K562 (cell line): ENCODE data around the gene SLC5A2. TPM values are rescaled to one million over a fixed set of nuclear protein-coding genes. Genes with fewer than 3 reads are reported as not detected.

ENCODE experiments used
- CBFA2T2 ChIP-seq: fragments of 450-650 bp; conservative IDR thresholded peaks from 2 replicates; pipeline ENCODE4 v1.6.1; 2017; ENCODE audit warnings: mild to moderate bottlenecking
- CHCHD3 ChIP-seq: fragments of 250-450 bp; sonication (Bioruptor Pico); IDR thresholded peaks from 2 replicates; pipeline ENCODE4 v2.1.2; 2022; ENCODE audit warnings: mild to moderate bottlenecking
- CREBBP ChIP-seq: IDR thresholded peaks from one replicate; pipeline ENCODE4 v1.6.1; 2012; ENCODE audit warnings: low read depth, mild to moderate bottlenecking, control low read depth, inconsistent platforms, low read length
- CUX1 ChIP-seq: fragments of 200-800 bp; sonication (Bioruptor generic); IDR thresholded peaks from 2 replicates; pipeline ENCODE4 v1.6.1; 2016; ENCODE audit warnings: missing genetic modification characterization, missing compliant biosample characterization
- JUND ChIP-seq, 2 experiments: IDR thresholded peaks; 2 replicates in 1 of 2; 3 replicates in 1 of 2; pipeline ENCODE4 v1.6.1; 2011; ENCODE audit warnings: borderline replicate concordance in 2 of 2, low read depth in 2 of 2, low read length in 2 of 2, improper control_type of control experiment in 1 of 2, missing biosample characterization in 1 of 2, missing genetic modification characterization in 1 of 2, missing genetic modification reagents in 1 of 2
- LEF1 ChIP-seq: fragments of 450-650 bp; IDR thresholded peaks from 2 replicates; pipeline ENCODE4 v1.6.1; 2016; ENCODE audit warnings: mild to moderate bottlenecking
- PML ChIP-seq: IDR thresholded peaks from 2 replicates; pipeline ENCODE4 v1.6.1; 2012; ENCODE audit warnings: low read length, inconsistent platforms
- RAD51 ChIP-seq: fragments of 450-650 bp; IDR thresholded peaks from 2 replicates; pipeline ENCODE4 v1.7.1; 2016; ENCODE audit warnings: low read depth, mild to moderate bottlenecking, borderline replicate concordance
- RBM22 ChIP-seq: fragments of 200-400 bp; formaldehyde crosslinking; IDR thresholded peaks from 2 replicates; pipeline ENCODE4 v1.6.1; 2018; ENCODE audit warnings: low read length, low read depth; ENCODE audit not compliant: poor library complexity, severe bottlenecking
- SRSF9 ChIP-seq: fragments of 200-400 bp; formaldehyde crosslinking; IDR thresholded peaks from 2 replicates; pipeline ENCODE4 v1.6.1; 2017; ENCODE audit warnings: low read depth, low read length, borderline replicate concordance
- TCF7L2 ChIP-seq: fragments of 150-350 bp; IDR thresholded peaks from 2 replicates; pipeline ENCODE4 v1.6.1; 2016; ENCODE audit warnings: low read depth, mild to moderate bottlenecking, low read length, moderate library complexity
- polyA plus RNA-seq, 8 experiments: library from polyadenylated mRNA; depleted of rRNA in 4 of 8; stranded (reverse) in 5 of 8; unstranded in 3 of 8; fragments of >200 nt; fragmentation: Nextera tagmentation in 2 of 8; fragmentation: Illumina TruSeq in 1 of 8; extraction: Ambion mirVana in 2 of 8; extraction: Trizol in 1 of 8; gene quantifications; 2 replicates each; pipeline versions ENCODE4 v1.2.1 to v1.2.3, GENCODE V29; 2011 to 2014; ENCODE audit warnings: inconsistent platforms in 1 of 8, missing spikeins in 1 of 8
- total RNA-seq, 7 experiments: library from RNA; depleted of rRNA in 6 of 7; stranded (reverse); fragments of >200 nt in 6 of 7; fragmentation: Illumina TruSeq in 2 of 7; extraction: Trizol in 2 of 7; gene quantifications; 2 replicates each; pipeline versions ENCODE4 v1.2.1 to v1.2.3, GENCODE V29; 2011 to 2021; ENCODE audit warnings: low replicate concordance in 1 of 7
- TF ChIP-seq, protein P1 (sequence below), 3 experiments: fragments of 200-800 bp in 1 of 3; fragments of 250-450 bp in 1 of 3; fragments of 450-650 bp in 1 of 3; sonication (Bioruptor Pico) in 1 of 3; sonication (Bioruptor generic) in 1 of 3; formaldehyde crosslinking in 1 of 3; IDR thresholded peaks; 2 replicates each; pipeline versions ENCODE4 v1.6.1 to v1.8.0; 2016 to 2022; ENCODE audit warnings: mild to moderate bottlenecking in 2 of 3, missing genetic modification characterization in 2 of 3, missing compliant biosample characterization in 1 of 3, moderate library complexity in 1 of 3
- TF ChIP-seq, protein P2 (sequence below): fragments of 450-650 bp; formaldehyde crosslinking; IDR thresholded peaks from 2 replicates; pipeline ENCODE4 v1.4.0; 2020; ENCODE audit warnings: mild to moderate bottlenecking, mixed read lengths

SLC5A2 gene
- total and polyA plus RNA-seq, 9 of the 15 experiments (the other 6 are each of a cell fraction or from before 2014, with no cell fraction given): 0.07 to 2.7 (median 2.2) TPM; not detected in 6

DNA sequence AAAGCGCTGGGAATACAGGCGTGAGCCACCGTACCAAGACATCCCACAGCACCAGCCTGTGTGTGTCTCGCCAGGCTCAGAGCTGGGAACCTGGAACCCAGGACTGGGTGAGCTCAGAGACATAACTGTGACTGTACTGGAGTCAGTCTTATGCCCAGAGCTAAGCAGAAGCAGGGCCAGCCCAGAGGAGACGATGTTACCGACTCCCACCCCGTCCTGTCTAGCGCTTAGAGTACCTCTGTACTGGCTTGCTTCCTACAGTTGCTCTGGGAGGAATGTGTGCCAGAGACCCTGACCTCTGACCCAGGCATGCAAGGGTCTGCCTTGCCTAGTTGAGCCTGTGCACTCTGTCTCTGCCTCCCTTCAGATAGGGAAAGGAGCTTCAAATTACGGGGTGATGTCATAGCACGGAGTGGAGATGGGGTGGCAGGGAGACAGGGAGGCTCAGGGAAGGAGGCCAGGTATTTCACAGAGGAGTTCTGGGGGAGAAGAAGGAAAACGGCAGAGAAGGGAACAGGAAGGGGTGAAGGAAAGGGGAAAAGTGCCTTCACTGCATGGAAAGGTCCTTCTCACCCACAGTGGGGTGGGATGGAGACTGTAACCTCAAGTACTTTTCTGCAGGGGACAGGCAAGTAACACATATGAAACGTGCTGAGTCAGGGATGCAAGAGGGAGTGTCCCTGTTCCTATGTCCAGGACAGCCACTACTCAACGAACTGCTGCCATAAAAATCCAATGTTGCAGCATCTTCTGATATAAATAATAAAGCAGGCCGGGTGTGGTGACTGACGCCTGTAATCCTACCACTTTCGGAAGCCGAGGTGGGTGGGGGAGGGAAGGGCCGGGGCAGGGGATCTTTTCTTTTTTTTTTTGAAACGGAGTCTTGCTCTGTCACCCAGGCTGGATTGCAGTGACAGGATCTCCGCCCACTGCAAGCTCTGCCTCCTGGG is 29.4 kb upstream of the SLC5A2 start (continued):
- TF ChIP-seq CUX1: no peak
- 0 out of 2 replicates have a peak, but pooled peaks have one; percentile 46 for TF ChIP-seq LEF1
- no peak for TF ChIP-seq CREBBP
- TF ChIP-seq, protein P1, sequence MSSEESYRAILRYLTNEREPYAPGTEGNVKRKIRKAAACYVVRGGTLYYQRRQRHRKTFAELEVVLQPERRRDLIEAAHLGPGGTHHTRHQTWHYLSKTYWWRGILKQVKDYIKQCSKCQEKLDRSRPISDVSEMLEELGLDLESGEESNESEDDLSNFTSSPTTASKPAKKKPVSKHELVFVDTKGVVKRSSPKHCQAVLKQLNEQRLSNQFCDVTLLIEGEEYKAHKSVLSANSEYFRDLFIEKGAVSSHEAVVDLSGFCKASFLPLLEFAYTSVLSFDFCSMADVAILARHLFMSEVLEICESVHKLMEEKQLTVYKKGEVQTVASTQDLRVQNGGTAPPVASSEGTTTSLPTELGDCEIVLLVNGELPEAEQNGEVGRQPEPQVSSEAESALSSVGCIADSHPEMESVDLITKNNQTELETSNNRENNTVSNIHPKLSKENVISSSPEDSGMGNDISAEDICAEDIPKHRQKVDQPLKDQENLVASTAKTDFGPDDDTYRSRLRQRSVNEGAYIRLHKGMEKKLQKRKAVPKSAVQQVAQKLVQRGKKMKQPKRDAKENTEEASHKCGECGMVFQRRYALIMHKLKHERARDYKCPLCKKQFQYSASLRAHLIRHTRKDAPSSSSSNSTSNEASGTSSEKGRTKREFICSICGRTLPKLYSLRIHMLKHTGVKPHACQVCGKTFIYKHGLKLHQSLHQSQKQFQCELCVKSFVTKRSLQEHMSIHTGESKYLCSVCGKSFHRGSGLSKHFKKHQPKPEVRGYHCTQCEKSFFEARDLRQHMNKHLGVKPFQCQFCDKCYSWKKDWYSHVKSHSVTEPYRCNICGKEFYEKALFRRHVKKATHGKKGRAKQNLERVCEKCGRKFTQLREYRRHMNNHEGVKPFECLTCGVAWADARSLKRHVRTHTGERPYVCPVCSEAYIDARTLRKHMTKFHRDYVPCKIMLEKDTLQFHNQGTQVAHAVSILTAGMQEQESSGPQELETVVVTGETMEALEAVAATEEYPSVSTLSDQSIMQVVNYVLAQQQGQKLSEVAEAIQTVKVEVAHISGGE (CRISPR knock-in tag; IDR thresholded peaks at IDR 0.05): no peak
- TF ChIP-seq, protein P2, sequence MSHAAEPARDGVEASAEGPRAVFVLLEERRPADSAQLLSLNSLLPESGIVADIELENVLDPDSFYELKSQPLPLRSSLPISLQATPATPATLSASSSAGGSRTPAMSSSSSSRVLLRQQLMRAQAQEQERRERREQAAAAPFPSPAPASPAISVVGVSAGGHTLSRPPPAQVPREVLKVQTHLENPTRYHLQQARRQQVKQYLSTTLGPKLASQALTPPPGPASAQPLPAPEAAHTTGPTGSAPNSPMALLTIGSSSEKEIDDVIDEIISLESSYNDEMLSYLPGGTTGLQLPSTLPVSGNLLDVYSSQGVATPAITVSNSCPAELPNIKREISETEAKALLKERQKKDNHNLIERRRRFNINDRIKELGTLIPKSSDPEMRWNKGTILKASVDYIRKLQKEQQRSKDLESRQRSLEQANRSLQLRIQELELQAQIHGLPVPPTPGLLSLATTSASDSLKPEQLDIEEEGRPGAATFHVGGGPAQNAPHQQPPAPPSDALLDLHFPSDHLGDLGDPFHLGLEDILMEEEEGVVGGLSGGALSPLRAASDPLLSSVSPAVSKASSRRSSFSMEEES (CRISPR knock-in tag): no peak
- no peak for TF ChIP-seq RBM22
- no peak for TF ChIP-seq SRSF9
- TF ChIP-seq RAD51: no peak
- TF ChIP-seq JUND (IDR thresholded peaks at IDR 0.05; ENCODE audit: borderline replicate concordance, low read depth, low read length): peak; percentile 87
- peak; percentile 93; the same call in 2 of the 3 replicates for TF ChIP-seq JUND (tag; IDR thresholded peaks at IDR 0.05; ENCODE audit: borderline replicate concordance, low read depth, low read length)
- no peak for TF ChIP-seq CHCHD3
- TF ChIP-seq CBFA2T2: no peak
- no peak for TF ChIP-seq PML
- TF ChIP-seq TCF7L2: no peak
